Epidermal melanocyte (primary cell): ENCODE measurements around the gene PTPRN2.
"Not testable (repeated sequence)": the region's sequence is repeated elsewhere in the genome, so short reads cannot be mapped to it uniquely, and the experiment has no call there.

Source experiments
- DNase-seq: peaks from one replicate; pipeline ENCODE4 v3.0.0; 2011; ENCODE audit warnings: low spot score; ENCODE audit not compliant: insufficient read length

Gene PTPRN2

DNA sequence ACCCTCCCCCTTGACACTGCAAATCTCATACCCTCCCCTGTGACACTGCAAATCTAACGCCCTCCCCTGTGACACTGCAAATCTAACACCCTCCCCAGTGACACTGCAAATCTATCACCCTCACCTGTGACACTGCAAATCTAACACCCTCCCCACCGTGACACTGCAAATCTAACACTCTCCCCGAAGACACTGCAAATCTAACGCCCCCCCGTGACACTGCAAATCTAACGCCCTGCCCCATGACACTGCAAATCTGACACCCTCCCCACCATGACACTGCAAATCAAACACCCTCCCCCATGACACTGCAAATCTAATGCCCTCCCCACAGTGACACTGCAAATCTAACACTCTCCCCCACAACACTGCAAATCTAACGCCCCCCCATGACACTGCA is 647.1 kb downstream of the PTPRN2 start:
- DNase-seq, result no peak

DNA sequence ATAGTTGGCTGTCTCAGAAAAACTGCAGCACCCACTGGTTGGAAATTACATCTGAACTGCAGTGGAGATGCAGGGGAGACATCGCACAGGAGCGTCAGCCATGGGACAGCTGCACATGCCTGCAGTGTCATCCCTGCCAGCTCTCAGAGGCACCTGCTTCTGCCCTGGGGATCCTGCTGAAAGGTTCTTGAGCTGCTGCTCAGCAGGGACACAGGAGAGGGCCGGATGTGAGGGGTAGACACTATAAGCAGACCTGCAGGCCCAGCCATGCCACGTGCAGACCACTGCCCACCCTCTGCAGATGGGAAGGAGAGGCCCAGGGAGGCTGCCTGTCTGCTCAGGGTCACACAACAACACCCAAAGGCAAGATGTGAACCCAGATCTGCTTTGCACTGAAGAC is 649.4 kb downstream of the PTPRN2 start:
- DNase-seq, result no peak

DNA sequence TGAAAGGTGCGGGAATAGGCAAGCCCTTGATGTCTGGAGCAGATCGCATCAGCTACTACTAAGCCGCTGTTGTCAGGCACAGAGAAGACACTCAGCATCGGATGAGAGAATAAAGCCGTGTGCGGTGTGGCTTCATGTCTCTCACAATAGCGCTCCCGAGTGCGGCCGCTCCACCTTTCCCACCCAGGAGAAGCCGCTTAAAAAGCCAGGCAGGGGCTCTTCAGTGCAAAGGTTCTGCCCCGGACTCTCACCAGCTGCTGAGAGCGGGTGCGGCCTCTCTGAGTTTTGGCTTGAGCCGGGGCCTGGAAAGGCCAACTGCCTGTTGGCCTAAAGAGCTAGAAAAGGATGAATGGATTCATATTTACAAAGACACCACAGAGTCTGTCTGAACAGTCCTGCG is 650.2 kb downstream of the PTPRN2 start:
- DNase-seq, result no peak

DNA sequence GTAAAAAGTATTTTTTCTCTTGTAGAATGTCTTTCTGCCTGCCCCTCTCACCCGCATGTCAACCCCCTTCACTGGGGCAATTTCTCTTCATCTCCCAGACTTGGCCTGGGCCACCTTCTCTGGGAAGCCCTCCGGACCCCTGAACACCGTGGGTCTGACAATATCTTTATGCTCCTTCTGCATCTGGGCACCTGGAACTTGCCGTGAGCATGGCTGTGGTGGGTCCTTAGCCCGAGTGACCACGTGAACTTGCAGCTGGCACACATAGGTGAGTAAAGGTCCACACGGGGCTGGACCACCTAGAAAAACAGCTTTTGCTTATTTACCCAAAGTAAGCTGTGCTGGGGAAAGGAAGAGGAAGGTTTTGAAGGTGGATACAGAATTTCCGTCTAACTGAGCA is 650.6 kb downstream of the PTPRN2 start:
- no peak for DNase-seq

DNA sequence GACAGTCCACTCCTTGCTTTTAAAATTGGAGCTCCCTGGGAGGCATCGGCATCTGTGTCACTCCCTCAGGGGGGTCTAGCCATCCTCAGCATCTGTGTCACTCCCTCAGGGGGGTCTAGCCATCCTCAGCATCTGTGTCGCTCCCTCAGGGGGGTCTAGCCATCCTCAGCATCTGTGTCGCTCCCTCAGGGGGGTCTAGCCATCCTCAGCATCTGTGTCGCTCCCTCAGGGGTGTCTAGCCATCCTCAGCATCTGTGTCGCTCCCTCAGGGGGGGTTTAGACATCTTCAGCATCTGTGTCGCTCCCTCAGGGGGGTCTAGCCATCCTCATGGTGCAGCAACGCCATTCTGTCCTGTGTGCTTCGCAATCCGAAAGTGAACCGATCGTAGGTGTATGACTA is 651.9 kb downstream of the PTPRN2 start:
- DNase-seq, result not testable (repeated sequence)

DNA sequence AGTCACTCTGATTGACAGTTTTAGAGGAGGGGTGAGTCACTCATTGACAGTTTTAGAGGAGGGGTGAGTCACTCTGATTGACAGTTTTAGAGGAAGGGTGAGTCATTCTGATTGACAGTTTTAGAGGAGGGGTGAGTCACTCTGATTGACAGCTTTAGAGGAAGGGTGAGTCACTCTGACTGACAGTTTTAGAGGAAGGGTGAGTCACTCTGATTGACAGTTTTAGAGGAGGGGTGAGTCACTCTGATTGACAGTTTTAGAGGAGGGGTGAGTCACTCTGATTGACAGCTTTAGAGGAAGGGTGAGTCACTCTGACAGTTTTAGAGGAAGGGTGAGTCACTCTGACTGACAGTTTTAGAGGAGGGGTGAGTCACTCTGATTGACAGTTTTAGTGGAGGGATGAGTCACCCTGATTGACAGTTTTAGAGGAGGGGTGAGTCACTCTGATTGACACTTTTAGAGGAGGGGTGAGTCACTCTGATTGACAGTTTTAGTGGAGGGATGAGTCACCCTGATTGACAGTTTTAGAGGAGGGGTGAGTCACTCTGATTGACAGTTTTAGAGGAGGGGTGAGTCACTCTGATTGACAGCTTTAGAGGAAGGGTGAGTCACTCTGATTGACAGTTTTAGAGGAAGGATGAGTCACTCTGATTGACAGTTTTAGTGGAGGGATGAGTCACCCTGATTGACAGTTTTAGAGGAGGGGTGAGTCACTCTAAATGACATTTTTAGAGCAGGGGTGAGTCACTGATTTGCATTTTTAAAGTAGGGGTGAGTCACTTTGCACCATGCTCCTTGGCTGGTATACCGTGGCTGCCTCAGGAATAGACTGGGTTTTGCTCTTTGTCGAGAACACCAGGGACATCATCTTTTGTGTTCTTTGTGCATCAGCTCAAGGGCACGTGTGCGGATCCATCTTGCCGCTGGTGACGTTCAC is 654.1 kb downstream of the PTPRN2 start:
- not testable (repeated sequence) for DNase-seq

DNA sequence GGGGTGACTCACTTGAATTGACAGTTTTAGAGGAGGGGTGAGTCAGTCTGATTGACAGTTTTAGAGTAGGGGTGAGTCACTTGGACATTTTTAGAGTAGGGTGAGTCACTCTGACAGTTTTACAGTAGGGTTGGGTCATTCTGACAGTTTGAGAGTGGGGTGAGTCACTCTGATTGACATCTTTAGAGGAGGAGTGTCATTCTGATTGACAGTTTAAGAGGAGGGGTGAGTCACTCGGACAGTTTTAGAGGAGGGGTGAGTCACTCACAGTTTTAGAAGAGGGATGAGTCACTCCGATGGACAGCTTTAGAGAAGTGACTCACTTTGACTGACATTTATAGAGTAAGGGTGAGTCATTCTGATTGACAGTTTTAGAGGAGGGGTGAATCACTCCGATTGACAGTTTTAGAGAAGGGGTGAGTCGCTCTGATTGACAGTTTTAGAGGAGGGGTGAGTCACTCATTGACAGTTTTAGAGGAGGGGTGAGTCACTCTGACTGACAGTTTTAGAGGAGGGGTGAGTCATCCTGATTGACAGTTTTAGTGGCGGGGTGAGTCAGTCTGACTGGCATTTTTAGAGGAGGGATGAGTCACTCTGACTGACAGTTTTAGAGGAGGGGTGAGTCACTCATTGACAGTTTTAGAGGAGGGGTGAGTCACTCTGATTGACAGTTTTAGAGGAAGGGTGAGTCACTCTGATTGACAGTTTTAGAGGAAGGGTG is 655.0 kb downstream of the PTPRN2 start:
- DNase-seq, result no peak

DNA sequence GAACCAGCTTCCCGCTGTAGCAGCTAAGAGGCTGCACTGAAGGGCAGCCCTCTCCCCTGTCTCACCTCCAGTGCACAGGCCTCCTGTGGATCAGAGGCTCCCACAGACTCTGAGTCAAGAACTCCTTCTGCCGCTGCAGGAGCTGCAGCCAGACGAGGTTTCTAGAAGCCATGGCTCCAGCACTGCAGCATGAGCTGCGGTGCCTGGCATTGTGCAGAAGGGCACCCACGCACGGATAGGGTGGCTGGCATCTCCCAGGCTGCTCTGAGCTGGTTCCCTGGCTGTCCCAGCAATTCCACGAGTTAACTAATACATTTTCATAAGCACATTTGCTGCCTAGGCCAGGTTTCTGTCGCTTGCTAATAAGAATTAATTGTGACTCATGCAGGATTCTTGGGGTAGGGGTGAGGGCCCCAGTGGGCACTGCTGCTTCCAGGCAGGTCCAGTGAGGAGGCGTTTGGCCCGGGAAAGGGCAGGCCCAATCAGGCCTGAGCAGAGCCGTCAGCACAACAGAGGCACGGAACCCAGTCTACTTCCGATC is 656.6 kb downstream of the PTPRN2 start:
- DNase-seq, result no peak

DNA sequence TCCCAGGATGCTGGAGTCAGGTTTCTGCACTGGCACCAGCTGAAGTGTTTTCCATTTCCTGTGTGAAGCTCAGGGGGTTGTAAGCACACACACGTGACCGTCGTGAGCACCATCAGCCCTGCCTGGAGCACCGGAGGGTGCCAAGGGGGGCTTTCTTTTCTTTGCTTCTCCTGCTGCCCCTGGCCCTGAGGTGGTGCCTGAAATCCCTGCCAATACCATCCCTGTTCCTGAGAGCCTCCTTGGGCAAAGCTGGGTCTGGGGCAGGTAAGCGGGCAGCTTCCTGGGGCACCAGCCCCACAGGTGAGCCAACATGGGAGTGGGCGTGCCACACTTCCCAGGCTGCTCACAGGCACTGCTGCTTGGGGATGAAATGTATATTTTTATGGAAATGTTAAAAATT is 657.2 kb downstream of the PTPRN2 start:
- no peak for DNase-seq

DNA sequence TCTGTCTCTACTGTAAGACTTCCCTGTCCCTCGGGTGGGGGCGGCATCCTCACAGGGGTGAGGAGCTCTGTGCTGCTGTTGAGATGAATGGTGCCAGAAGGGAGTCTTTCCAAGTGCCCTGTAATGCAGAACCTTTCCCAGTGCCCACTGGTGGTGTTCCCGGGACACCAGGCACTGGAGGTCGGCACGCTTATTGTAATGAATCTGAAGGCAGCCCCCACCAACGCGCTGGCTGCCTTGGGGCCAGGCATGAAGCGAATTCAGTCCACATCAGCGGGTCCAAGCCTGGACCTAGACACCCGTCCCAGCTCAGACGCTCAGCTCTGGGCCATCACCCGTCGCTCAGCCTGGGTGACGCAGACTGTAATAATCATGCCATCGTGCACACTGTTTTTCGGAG is 658.0 kb downstream of the PTPRN2 start:
- no peak for DNase-seq

DNA sequence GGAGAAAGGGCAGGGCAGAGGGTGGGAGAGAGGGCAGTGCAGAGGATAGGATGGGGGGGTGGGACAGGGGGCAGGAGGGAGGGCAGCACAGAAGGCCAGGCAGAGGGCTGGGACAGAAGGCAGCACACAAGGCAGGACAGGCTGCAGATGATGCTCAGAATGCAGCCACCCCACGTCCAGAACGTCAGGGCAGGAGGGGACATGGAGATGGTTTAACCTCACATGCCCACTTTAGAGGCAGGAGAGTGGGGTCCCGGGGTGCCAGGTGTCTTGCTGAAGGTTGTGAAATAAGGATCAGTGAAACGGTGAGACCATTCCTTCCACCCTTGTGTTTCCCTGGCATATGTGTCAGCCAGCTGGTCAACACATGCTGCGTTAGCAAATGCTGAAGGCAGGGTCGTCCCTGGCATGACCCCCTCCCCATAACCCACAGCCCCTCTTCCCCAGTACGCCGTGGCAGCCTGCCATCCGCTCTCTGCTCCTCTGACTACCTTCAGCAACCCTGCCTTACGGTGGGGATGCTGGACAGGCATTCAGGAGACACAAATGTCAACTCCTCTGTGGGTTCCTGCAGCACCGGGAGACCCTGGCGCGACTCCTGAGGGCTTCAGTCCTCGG is 658.7 kb downstream of the PTPRN2 start:
- no peak for DNase-seq

DNA sequence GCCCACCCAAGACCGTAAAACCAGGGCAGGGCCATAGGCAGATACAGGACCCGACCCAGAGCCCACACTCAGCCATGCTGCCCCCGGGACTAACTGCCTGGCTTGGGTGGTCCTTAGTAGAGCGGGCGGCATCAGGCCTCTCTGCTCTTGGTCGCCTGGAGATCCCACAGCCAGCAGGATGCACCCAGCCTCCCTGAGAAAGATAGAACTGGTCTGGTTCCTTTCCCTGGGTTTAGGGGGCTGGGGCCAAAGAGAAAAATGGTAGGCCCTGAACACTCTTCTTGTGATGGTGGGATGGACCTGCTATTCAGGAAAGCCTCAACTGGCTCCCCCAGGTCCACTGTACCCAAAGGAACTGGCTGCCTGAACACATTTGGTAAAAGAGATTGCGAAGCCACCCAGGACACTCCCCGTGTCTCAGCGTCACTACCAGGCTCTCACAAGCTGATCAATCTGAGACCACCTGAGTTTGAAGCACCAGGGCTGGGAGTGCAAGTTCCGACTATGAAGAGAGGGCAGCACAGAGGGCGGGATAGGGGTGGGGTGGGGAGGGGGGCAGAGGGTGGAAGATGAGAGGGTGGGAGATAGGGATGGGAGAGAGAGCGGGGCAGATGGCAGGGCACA is 659.3 kb downstream of the PTPRN2 start:
- no peak for DNase-seq

DNA sequence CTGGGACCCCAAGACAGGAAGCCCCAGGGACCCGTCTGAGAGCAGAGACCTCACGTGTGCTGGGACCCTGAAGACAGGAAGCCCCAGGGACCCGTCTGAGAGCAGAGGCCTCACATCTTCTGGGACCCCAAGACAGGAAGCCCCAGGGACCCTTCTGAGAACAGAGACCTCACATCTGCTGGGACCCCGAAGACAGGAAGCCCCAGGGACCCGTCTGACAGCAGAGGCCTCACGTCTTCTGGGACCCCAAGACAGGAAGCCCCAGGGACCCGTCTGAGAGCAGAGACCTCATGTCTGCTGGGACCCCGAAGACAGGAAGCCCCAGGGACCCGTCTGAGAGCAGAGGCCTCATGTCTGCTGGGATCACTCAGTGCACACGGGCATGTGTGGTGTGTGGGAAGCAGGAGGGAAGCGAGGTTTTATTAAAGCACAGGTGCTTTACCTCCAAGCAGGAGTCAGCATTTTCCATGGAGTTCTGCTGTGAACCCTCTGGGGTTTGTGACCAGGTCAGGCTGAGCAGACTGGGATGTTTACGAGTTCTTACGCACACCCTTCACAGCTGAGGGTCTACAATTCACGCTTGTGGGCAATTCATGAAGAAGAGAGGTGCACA is 660.2 kb downstream of the PTPRN2 start:
- DNase-seq, result no peak

DNA sequence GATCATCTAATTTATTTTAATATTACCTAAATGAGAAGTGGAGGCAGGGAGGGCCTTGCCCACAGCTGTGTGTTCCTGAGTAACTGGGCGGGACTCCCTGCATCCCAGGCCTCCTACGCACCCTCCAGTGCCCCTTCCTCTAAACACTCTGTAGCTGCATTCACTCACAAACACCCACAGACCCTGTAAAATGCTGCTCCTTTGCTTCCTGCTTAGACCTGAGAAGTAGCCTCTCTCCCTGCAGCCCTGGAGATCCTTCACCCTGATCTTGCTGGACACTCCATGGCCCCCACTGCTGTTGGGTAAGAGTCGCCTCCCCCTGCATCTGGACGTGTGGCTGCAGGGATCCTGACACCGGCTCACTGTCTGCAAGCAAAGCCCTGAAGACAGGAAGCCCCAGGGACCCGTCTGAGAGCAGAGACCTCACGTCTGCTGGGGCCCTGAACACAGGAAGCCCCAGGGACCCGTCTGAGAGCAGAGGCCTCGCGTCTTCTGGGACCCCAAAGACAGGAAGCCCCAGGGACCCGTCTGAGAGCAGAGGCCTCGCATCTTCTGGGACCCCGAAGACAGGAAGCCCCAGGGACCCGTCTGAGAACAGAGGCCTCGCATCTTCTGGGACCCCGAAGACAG is 661.0 kb downstream of the PTPRN2 start:
- no peak for DNase-seq

DNA sequence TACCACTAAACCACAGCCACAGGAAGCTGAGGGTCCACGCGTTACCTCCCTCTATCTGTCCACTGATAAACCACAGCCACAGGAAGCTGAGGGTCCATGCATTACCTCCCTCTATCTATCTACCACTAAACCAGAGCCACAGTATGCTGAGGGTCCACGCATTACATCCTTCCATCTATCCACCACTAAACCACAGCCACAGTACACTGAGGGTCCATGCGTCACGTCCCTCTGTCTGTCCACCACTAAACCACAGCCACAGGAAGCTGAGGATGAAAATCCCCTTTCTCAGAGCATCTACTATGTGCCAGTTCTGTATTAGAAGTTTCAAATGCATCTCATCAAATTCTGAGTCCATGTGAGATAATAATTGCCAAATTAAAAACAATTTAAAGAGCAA is 661.5 kb downstream of the PTPRN2 start:
- DNase-seq, result no peak

DNA sequence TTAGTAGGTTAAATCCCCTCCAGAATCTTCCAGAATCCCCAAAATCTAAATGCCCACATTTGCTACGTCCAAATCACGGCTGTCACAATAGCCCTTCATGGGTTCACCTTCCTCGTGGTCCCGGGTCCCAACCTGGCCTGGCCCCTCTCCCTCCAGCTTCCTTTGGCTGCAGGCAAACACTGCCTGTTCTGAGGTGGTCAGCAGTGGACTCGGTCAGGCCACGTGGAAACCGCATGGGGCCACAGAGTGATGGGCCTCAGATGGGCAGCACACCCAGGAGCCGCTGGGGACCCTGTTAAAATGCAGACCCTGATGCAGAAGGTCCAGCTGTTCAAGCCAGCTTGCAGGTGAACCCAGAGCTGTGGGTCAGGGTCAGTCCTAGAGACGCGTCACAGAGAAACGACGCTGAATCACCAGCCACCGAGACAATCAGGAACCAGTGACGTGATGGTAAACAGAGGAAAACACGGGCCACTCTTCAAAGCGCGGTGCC is 662.2 kb downstream of the PTPRN2 start:
- no peak for DNase-seq

DNA sequence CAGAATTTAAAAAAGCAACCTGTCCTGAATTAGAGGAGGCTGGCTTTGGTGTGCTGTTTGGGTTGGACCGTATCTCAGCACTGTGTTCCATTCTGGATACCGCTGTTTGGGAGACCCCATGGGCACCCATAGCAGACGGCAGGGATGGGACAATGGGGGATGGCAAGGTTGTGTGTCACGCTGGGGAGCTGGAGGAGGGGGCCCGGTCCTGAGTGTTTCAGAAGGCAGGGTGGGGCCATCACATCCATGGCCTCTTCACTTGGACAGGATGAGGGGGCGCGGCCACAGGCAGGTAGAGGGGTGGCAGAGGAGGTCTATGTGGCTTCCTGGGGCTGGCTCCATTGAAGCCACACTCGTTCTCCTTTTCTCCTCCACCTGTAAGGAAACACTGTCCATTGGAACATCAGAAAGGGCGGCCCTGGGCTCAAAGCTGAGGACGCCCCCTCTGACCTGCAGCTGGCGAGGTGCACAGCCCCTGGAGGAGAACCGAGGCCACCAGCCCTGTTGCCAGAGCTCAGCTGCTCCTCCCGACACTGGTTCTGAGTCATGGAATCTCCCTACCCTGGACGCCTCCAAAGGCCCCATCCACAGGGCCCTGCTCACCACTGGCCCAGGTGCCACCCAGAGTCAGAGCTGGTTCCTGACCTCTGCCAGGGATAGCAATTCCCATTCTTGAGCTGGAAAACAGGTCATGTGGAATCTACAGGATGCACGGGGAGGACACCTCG is 663.6 kb downstream of the PTPRN2 start:
- no peak for DNase-seq

DNA sequence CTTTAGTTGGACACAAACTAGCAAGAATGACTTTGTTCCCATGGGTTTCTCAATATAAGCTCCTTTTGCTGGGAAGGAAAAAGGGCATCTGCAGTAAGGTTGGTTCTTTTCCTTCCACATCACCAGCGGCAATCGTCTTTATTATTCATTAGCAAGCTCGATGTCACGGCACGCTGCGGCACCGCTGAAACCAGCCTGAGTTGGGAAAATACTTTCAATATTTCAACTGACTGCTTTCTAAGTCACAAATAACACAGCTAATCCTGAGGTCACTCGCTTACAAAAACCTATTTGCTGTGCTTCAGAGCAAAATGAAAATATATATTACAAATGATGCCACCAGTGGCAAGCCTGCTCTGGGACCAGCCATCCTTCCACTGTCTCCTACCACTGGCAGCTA is 665.0 kb downstream of the PTPRN2 start:
- DNase-seq, result no peak

DNA sequence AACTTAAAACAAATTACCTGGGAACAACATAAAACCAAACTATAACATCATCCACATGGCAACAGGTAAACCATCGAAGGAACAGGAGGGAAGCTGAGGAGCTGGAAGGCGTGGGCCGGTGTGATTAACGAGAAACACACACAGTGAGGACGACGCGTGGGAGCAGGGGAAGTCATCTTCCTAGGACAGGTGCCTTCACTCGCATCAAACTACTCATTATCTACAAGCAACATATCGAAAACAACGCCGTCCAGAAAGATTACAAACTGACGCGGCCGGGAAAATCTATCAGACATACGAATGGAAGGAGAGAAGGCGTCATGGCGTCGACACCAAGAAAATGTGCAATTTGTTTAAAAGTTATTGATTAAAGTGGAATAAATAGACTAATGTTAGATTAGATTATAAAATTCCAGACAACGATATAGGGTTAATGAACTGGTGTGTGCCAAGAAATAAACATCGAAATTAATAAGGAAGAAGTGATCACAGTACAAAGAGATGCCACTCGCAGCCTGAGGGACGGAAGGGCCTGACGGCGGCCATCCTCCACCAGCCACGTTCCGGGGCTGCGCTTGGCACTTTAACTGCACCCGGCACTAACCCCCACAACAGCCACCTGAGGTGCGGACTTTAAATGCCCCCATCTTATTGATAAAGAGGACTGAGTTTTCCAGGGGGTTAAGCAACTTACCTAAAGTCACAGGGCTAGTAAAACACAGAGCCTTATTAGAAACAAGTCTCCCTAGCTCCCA is 669.1 kb downstream of the PTPRN2 start:
- DNase-seq, result no peak
